Right kidney (tissue), 1 donor: ENCODE measurements around the gene SUPT7L.
"Not testable (repeated sequence)": the region's sequence is repeated elsewhere in the genome, so short reads cannot be mapped to it uniquely, and the experiment has no call there.

Experiments used
- DNase-seq: peaks from one replicate; pipeline ENCODE4 v3.0.0-alpha.2; 2016

Gene SUPT7L

DNA sequence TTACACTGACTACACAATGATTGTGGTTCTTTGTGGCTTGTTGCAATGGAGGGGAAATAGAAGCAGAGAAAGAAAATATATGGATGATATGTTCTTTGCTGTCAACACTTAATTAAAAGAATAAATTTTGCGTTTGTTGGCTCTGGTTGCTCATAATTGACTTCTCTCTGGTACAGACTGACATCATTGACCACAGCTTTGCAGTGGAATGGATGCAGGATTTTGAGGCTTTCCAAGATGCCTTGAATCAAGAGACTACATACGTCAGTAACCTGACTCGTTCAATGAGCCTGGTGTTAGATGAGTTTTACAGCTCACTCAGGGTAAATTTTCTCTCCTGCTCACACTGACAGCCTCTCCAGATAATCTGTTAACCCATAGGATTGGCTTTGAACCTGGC is 24.7 kb downstream of the SUPT7L start:
- no peak for DNase-seq

DNA sequence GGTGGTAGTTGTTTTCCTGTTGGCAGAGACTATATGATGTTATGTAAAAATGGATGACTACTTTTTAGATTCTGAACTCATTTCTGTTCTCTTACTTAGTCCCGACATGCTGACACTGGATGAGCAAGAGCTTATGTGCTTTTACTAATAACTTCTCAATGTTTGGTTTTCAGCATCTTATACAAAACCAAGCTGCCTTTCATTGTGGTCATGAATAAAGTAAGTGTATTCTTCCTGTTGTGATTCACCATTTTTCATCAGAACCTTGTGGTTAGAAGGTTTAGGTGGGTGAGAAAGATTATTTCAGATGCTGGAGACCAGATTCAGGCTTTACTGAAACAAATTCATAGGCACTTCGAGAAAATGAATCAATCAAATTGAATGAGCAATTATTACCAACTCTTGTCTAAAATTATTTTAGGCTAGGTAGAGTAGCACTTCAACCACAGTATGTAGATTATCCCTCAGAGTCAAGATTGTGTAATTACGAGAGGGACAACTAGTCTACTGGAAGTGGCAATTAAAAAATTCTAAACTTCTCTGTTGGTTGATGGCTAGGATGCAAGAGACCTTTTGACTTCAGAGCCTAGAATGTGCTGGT is 25.3 kb downstream of the SUPT7L start:
- no peak for DNase-seq

DNA sequence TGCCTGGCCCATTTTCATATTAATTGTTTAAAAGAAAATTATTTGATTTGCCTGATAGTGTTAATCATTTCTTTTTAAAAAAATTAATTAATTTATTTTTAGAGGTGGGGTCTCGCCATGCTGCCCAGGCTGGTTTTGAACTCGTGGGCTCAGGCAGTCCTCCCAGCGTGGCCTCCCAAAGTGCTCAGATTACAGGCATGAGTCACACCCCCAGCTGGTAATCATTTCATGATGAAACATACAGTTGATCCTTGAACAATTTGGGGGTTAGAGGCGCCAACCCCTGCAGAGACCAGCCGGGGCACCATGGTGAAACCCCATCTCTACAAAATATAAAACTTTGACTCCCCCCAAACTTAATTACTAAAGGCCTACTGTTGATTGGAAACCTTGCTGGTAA is 26.6 kb downstream of the SUPT7L start:
- DNase-seq, result no peak

DNA sequence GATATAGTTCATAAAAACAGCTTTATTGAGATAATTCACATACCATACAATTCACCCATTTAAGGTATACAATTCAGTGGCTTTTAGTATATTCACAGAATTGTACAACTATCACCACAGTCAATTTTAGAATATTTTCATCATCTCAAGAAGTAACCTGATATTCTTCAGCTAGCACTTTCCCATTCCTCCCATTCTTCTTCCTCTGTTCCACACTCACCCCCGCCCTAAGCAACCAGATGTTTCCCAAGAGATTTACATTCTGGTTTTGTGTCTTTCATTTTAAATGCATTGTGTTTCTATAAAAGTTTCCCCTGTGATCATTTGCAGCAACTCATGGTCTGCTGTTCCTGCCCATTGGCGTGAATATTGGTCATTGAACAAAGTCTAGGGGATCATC is 29.1 kb downstream of the SUPT7L start:
- no peak for DNase-seq

DNA sequence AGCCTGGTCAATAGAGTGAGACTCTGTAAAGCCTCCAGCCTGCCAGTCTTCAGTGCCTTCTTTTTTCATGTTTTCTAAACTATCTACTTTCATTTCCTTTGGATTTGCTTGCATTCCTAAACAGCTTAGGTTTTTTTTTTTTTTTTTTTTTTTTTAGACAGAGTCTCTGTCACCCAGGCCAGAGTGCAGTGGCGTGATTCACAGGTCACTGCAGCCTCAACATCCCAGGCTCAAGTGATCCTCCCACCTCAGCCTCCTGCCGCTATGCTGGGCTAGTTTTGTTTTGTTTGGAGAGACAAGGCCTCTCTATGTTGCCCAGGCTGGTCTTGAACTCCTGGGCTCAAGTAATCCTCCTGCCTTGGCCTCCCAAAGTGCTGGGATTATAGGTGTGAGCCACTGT is 33.2 kb downstream of the SUPT7L start:
- DNase-seq, result not testable (repeated sequence)

DNA sequence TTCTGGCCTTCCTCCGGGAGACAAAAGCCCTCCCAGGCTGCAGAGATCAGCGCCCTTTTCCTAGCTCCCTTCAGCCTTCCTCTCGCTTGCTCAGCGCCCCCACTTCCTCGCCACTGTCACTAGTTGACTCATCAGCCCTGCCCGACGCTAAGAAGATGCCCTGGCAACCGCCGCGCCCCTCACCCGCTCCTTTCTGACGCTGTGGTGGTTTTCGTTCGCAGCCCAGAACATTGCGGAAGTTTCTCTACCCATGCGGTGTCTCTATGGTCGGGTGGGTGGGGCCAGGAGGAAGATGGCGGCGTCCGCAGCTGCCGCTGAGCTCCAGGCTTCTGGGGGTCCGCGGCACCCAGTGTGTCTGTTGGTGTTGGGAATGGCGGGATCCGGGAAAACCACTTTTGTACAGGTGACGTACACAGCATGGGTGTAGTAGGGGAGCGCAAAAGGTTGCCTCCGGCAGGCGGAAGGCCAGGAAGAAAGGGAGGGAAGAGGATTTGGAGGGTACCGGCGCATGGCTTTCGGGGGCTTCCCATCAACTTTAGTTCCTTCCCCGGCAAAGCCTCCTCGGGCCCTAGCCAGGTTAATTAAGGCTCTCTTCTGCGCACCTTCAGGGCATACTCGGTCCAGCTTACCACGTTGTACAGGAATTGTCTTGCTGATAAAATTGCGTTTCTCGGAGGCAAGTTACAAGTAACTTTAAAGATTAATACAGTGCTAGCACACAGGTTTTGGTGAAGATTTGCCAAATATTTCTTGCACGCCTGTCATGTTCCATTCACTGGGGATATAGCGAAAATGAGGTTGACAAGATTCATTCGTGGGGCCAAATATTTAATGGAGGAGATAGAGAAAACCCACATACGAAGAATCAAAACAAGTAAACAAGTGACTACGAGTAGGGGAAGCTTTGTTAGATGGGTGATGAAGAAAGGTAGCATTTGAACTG is 34.4 kb downstream of the SUPT7L start, which contains the start of the genes CCDC121 and GPN1:
Gene CCDC121, minus strand, starts transcription at position 246 of the 943 bp plus-strand sequence. CDS start 1,213 bp downstream, outside the sequence.
Gene GPN1, plus strand, starts transcription at position 284 of the 943 bp plus-strand sequence. Its CDS starts 9 bp downstream, at position 293.
- DNase-seq, result peak; percentile 80

DNA sequence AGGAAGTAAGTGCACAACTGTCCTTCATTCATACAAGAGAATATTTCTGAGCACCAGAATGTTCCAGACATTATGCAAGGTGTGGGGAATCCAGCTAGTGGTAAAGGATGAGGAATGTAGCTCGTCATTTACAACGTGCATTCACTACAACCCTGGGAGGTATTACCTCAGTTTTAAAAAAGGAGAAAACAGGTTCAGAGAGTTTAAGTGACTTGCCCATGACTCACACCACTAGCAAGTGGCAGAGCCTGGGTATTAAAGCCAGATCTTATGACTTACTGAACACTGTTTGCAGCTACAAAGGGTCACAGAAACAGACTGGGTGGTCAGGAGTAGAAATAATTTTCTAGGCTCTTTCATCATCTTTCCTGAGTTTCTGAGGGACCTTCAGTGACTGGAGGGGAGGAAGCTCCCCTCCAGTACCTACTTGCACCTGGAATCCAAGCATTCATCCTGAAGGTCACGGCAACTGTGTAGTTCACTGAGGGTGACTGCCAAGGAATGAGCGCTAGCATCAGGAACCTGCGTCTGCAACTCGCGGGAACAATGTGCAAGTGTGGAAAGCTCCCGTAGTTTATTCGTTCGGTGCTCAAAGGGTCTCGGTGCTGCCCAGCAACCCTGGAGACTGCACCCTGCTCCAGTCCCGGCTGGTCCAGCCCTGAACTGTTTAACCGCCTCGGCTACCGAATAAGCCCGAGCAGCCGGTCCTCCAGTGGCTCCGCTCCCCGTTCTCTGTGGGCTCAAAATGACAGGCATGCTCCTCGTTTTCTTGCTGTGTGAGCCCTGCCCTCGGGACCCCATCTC is 35.2 kb downstream of the SUPT7L start:
- DNase-seq, result no peak

DNA sequence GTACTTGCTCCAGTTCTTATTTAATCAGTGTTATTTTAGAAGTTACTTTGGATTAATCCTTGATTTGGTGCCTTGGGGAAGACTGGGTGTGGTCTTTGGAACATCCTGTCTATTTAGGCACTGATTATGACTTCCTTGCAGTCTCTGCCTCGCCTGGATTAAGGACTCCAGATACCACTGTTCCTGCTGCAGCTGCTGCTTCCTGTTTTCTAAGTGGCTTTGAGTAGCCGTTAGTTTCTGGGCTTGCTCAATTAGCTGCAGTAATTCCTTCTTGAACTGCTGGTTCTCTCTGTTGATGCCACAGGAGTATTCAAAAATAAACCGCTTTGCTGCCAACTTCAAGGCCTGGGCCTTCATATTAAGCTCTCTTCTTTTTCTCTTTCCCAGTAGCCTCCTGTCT is 36.5 kb downstream of the SUPT7L start:
- DNase-seq, result not testable (repeated sequence)

DNA sequence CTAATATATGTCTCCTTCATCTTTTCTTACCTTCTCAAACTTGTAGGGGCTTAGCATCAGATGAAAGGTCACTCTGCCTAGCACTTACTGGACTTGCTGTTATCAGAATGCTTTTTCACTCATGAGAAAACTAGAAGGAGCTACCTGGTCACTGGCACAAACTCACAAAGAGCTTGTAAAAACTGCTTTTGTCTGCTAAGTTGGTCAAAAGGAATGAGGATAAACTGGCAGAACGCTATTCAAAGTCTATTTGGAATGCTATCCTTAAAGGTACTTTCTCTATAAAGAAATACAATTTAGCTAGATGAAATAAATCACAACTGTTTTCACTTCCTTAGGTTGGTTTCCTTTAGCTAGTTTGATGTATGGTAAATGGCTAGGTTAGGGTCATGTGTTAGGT is 37.1 kb downstream of the SUPT7L start:
- not testable (repeated sequence) for DNase-seq

DNA sequence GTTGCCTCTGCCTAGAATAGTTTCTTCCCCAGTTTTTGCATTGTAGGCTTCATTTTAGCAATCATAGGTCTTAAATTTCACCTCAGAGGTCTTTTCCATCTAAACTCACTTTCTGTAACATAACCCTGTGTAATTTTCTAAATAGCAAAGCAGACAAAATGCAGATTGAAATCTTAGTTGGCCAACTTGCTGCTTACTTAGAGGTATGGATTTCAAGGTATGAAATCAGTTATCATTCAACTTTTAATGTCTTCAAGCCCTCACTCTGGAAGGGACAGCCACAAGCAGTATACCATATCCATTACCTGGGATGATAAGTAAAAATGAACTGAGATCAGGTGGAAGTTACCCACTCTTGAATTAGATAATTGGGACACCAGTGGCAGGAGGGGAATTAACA is 38.5 kb downstream of the SUPT7L start:
- DNase-seq, result no peak

DNA sequence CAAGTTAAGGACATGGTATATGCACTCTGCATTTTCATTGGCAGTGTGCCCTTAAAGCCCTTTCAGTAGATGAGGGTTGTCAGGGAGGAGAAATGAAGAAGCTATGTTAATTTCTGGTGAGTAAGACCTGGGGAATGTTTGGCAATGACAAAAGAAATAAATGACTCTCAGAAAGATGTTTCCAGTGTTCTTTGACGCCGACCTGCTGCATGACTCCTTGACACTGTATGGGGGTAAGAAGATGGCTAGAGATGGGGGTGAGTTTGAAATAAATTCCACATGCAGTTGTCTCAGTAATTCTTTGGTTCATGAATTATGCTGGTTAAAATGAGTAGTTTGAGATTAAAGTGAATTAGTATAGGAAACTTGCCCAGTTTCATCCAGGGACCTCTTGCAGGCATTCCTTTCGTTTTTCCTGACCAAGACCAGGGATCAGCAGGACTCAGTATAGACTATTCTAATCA is 40.5 kb downstream of the SUPT7L start:
- no peak for DNase-seq

DNA sequence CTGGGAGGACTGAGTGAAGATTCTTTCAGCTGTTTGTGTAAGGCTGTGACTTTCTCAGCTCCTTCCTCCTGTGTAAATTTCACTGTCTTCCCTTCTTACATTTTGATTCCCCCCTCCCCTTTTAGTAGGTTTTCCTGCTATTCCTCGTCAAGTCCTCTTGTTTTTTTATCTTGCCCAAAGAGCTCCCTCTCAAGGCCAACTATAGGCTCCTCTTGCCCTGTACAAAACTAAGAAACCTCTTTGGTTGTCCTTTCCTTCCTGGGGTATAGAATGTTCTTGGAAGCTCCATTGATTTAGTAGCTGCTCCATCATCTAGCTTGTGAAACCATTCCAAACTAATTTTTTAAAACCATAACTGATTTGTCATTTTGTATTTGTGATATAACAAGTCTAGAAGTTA is 41.9 kb downstream of the SUPT7L start:
- DNase-seq, result no peak

DNA sequence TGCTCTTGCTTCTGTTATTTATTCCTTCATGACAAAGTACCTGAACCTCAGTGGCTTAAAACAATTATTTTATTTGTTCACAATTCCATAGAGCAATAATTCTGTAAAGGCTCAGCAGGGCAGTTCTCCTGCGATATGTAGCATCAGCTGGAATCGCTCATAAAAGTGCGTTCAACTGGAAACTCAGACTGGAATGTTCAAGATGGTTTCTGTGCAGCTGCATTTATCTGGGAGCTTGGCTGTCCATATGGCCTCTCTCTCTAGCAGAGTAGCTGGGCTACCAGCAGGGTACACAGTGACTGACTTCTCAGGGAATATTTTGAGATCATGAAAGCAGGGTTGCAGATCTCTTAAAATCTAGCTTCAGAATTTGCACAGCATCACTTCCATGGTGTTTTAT is 48.1 kb downstream of the SUPT7L start:
- no peak for DNase-seq

DNA sequence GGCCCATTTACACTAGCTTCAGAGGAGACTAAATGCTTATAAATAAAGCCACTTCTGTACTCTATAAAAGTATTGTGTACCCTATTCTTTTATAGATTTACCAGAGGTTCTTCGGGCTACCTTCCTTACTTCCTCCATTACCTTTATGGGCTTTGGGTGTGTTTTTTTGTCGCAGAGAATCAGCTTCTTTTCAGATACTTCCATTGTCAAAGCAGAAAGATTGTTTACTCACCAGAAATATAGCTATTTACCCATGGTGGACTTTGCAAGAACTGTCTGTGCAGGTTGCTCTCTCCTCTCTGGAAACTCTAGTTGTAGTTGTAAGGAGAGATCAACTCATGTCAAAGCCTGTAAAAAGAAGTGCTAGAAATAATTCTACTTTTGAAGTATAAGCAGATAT is 49.4 kb downstream of the SUPT7L start:
- no peak for DNase-seq

DNA sequence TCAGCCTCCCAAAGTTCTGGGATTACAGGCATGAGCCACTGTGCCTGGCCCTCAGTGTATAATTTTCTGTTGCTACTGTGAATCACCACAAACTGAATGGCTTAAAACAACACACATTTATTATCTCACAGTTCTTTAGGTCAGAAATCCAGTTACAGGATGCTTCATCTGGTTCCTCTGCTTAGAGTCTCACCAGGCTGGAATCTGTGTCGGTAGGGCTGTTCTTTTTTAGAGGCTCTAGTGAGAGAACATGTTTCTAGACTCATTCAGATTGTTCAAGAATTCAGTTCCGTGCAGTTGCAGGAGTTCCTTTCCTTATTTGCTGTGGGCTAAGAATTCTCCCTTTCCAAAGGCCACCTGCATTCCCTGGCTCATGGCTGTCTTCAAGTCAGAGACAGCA is 56.8 kb downstream of the SUPT7L start:
- DNase-seq, result no peak
